NB4 (cell line): ENCODE data around the gene AUTS2.

Experiments
- CTCF ChIP-seq: IDR thresholded peaks from one replicate; pipeline ENCODE4 v1.5.1; 2012; ENCODE audit warnings: low read depth, low read length
- POLR2A ChIP-seq: IDR thresholded peaks from 2 replicates; pipeline ENCODE4 v1.6.1; 2011; ENCODE audit warnings: mild to moderate bottlenecking; ENCODE audit not compliant: insufficient read length; ENCODE audit errors: extremely low read depth

- TF ChIP-seq CTCF, result no peak
- TF ChIP-seq POLR2A, result no peak
Observed at GRCh38 chr7:70029993-70030392, 431.7 kb downstream of the AUTS2 start.
